Measurements from ENCODE around the gene RFC3.
"Not testable (repeated sequence)": the region's sequence is repeated elsewhere in the genome, so short reads cannot be mapped to it uniquely, and the experiment has no call there.

RFC3 gene, protein sequence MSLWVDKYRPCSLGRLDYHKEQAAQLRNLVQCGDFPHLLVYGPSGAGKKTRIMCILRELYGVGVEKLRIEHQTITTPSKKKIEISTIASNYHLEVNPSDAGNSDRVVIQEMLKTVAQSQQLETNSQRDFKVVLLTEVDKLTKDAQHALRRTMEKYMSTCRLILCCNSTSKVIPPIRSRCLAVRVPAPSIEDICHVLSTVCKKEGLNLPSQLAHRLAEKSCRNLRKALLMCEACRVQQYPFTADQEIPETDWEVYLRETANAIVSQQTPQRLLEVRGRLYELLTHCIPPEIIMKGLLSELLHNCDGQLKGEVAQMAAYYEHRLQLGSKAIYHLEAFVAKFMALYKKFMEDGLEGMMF

DNA sequence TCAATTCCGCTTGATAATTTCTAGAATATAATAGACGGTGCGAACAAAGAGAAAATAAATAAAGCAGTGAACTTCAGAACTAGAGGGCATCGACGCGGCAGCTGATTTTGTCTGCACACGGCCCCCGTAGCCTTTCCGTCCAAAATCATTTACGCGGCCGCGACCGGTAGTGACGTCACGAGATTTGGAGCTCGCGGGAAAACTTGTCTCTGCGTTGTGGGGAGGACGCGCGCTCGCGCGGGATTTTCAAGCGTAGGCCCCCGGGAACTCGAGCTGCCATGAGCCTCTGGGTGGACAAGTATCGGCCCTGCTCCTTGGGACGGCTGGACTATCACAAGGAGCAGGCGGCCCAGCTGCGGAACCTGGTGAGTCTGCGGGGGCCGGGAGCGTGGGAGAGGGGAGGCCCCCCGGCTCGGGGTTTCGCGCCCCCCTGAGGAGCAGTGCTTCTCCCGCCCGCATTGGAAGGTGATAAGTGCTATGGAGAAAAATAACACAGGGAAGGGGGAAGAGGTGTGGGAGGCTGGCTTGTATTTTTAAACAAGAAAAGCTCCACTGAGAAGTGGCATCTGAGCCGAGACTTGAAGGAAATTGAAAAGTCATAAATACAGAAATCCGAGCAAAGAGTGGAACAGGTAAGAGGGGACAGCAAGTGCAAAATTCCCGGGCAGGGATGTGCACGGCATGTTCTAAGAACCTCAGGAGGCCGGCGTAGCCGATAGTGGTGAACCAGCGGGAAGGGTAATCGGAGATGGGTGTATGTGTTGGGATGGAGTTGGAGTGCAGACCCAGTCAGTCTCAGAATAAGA is at the start of gene RFC3:
RFC3 (plus strand) TSS at position 249 of the 806 bp plus-strand sequence; CDS start at position 279, 30 bp downstream.
- Histone ChIP-seq H3K27me3 (ENCODE audit: control insufficient read depth, insufficient read depth, low read length) (no peaks in the 10 kb centered on the region), H3K4me3 (ENCODE audit: low read length) (peak within 1 kb of the TSS; percentile 54), H3K36me3 (ENCODE audit: control insufficient read depth, insufficient read depth, low read length) (no peaks in the 10 kb centered on the region), H3K9ac (ENCODE audit: low read length) (peak within 1 kb of the TSS; percentile 74), H3K9me3 (ENCODE audit: control insufficient read depth, low read length) (no peaks in the 10 kb centered on the region), H3K4me1 (ENCODE audit: control insufficient read depth, insufficient read depth, low read length) (no peaks in the 10 kb centered on the region)

DNA sequence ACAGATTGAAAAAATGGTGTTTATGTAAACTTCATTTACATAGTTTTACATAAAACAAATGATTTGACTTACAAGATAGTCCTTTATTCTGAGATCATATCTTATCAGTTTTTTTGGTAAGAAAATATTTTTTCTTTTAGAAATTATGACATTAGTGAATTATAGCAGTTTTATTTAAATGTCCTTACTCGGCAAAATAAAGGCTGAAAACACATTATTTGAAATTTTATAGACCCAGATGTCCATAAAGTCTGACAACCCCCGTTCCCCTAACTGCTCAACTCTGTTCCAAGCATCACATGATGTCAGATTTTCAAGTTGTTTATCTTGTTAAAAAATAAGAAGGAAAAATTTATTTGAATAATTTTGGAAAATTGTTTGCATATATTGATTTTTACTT is 46.7 kb upstream of the RFC3 start:
- Histone ChIP-seq H3K9ac (ENCODE audit: low read length) (no peak overlapping the region), H3K36me3 (ENCODE audit: control insufficient read depth, insufficient read depth, low read length) (no peaks in the 10 kb centered on the region), H3K27me3 (ENCODE audit: control insufficient read depth, insufficient read depth, low read length) (no peaks in the 10 kb centered on the region), H3K4me1 (ENCODE audit: control insufficient read depth, insufficient read depth, low read length) (peaks cover 7% of the 10 kb centered on the region), H3K9me3 (ENCODE audit: control insufficient read depth, low read length) (no peaks in the 10 kb centered on the region), H3K4me3 (ENCODE audit: low read length) (no peak overlapping the region)

DNA sequence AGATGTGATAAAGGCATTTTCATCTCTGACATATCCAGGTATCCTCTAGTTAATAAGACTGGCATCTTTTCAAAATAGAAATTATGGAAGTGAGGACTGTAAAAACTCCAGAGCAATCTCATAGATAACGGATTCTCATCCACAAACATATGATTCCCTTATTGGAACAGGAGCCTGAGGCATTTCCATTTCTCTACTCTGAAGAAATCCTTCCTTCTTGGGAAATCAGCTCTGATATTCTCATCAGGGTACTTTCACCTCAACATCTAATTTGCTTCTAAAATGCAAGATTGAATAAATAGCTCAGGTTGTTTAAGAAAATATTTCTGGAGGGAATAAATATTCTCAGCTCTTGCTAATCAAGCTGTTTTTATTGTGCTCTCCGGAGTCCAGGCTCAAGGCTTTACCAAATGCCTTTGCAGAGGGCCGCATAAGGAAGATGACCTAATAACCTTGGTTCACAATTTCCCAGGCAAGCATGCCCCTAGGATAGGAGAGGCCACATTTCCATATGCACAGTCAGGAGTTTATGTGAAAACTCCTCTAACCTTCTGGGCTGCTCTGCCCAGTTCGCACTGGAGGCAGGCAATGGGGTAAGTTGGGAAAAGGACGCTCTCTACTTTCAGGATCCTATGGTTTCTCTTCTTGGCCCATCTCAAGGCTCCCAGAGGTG is 44.0 kb upstream of the RFC3 start:
- Histone ChIP-seq H3K9ac (ENCODE audit: low read length) (no peak overlapping the region), H3K27me3 (ENCODE audit: control insufficient read depth, insufficient read depth, low read length) (no peaks in the 10 kb centered on the region), H3K4me3 (ENCODE audit: low read length) (no peak overlapping the region), H3K4me1 (ENCODE audit: control insufficient read depth, insufficient read depth, low read length) (peaks cover 8% of the 10 kb centered on the region), H3K9me3 (ENCODE audit: control insufficient read depth, low read length) (no peaks in the 10 kb centered on the region), H3K36me3 (ENCODE audit: control insufficient read depth, insufficient read depth, low read length) (no peaks in the 10 kb centered on the region)

DNA sequence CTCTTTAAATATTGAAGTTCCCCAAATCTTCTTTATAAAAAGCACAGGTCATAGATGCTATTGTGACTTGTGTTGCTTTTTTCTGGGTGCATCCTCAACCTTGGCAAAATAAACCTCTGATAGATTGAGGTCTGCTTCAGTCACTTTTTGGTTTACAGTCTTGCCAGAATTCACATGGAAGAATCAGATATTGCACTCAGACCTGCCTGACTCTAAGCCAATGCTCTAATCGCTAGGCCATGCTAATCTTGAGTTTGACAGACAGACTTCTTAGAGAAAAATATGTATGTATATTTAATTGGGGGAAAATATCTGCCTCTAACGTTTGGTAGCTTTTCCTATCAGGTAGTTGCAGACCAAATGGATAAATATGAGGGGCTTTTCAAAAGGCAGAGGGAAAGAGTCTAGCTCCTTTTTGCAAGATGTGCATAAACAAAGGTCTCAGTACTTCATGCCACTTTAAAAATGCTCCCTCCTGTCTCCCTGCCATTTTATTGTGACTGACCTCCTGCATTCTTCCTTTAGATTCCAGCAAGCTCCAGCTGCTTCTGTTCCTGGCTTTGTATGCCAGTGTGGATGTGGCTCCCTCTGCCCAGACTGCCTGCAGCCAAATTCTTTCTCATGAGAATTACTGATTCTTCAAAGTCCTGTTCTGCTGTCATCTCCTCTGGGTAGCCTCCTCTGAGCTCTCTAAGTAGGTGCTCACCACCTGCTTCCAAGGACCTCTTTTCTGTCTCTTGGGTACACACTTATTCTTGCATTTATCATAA is 42.4 kb upstream of the RFC3 start:
- Histone ChIP-seq H3K9ac (ENCODE audit: low read length) (no peak overlapping the region), H3K4me3 (ENCODE audit: low read length) (no peak overlapping the region), H3K4me1 (ENCODE audit: control insufficient read depth, insufficient read depth, low read length) (peaks cover 8% of the 10 kb centered on the region), H3K9me3 (ENCODE audit: control insufficient read depth, low read length) (no peaks in the 10 kb centered on the region), H3K36me3 (ENCODE audit: control insufficient read depth, insufficient read depth, low read length) (no peaks in the 10 kb centered on the region), H3K27me3 (ENCODE audit: control insufficient read depth, insufficient read depth, low read length) (no peaks in the 10 kb centered on the region)

DNA sequence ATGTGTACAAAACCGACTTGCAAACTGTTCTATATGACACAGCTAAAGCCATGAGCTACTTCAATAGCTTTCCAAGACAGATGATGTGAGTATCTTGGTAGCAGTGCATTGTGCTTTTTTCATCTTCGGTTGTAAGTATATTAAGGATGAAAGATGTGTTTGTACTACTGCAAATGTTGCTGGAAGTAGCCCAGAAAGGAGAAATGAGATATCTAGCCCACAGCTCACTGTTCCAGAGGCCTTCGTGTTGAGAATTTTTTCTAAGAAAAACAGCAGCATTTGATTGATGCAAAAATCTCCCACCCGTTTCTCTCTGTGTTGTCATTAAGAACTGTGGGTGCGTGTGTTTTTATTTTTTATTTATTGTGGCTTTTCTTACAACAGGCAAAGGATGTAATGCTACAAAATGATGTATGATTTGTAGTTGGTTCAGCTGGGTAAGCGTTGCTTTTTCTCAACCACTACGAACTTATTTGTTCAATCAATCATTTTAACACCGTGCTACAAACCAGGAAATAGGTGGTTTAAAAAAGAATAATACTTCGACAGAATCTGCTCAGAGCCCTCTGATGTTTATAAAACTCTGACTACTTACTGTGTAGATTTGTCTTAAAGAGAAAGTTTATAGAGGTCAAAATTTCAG is 41.6 kb upstream of the RFC3 start:
- Histone ChIP-seq H3K27me3 (ENCODE audit: control insufficient read depth, insufficient read depth, low read length) (no peaks in the 10 kb centered on the region), H3K4me1 (ENCODE audit: control insufficient read depth, insufficient read depth, low read length) (peaks cover 8% of the 10 kb centered on the region), H3K4me3 (ENCODE audit: low read length) (no peak overlapping the region), H3K9ac (ENCODE audit: low read length) (no peak overlapping the region), H3K9me3 (ENCODE audit: control insufficient read depth, low read length) (no peaks in the 10 kb centered on the region), H3K36me3 (ENCODE audit: control insufficient read depth, insufficient read depth, low read length) (no peaks in the 10 kb centered on the region)

DNA sequence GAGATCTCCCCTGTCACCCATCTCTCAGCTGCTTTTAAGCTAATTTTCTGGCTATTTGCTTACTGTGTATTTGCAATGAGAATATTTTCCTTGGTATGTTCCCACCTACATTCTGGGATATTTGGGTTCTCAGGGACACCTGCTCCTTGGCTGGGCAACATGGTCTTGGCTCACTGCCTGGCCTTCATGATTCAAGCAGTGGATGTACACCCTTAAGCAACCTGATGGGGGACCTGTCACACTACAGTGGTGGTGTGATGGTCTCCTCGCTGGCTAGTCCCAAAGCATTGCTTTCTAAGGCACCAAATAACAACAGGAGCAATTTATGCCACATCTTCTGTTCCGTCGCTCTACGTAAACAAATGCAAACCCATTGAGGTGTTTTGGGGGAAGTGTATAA is 35.3 kb upstream of the RFC3 start:
- Histone ChIP-seq H3K27me3 (ENCODE audit: control insufficient read depth, insufficient read depth, low read length) (no peaks in the 10 kb centered on the region), H3K4me1 (ENCODE audit: control insufficient read depth, insufficient read depth, low read length) (no peaks in the 10 kb centered on the region), H3K9me3 (ENCODE audit: control insufficient read depth, low read length) (no peaks in the 10 kb centered on the region), H3K4me3 (ENCODE audit: low read length) (no peak overlapping the region), H3K9ac (ENCODE audit: low read length) (no peak overlapping the region), H3K36me3 (ENCODE audit: control insufficient read depth, insufficient read depth, low read length) (no peaks in the 10 kb centered on the region)

DNA sequence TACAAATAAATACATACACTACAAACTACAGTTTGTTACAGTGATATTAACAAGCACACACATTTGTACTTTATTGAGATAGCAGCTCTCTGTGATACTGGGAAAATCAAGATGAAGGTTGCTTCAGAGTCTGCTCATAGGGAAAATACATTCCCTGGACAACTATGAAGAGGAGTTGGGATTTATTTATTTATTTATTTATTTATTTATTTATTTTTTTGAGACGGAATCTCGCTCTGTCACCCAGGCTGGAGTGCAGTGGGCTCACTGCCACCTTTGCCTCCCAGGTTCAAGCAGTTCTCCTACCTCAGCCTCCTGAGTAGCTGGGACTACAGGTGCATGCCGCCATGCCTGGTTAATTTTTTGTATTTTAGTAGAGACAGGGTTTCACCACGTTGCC is 34.7 kb upstream of the RFC3 start:
- not testable (repeated sequence) for H3K4me3 ChIP-seq (ENCODE audit: low read length); H3K4me1 ChIP-seq (ENCODE audit: control insufficient read depth, insufficient read depth, low read length); H3K9ac ChIP-seq (ENCODE audit: low read length); H3K36me3 ChIP-seq (ENCODE audit: control insufficient read depth, insufficient read depth, low read length); H3K27me3 ChIP-seq (ENCODE audit: control insufficient read depth, insufficient read depth, low read length); H3K9me3 ChIP-seq (ENCODE audit: control insufficient read depth, low read length)

DNA sequence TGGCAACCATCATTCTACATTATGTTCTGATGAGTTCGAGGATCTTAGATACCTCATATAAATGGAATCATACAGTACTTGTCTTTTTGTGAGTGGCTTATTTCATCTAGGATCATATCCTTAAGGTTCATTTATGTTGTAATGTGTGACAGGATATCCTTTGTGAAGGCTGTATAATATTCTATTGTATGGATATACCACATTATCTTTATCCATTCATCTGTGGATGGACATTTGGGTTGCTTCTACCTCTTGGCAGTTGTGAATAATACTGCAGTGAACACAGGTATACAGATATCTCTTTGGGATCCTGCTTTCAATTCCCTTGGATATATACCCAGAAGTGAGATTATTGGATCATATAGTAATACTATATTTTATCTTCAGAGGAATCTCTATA is 33.2 kb upstream of the RFC3 start:
- H3K9ac ChIP-seq (ENCODE audit: low read length) = no peak overlapping the region
- no peaks in the 10 kb centered on the region for H3K27me3 ChIP-seq (ENCODE audit: control insufficient read depth, insufficient read depth, low read length)
- H3K9me3 ChIP-seq (ENCODE audit: control insufficient read depth, low read length) = no peaks in the 10 kb centered on the region
- H3K36me3 ChIP-seq (ENCODE audit: control insufficient read depth, insufficient read depth, low read length) = no peaks in the 10 kb centered on the region
- no peak overlapping the region for H3K4me3 ChIP-seq (ENCODE audit: low read length)
- no peaks in the 10 kb centered on the region for H3K4me1 ChIP-seq (ENCODE audit: control insufficient read depth, insufficient read depth, low read length)

DNA sequence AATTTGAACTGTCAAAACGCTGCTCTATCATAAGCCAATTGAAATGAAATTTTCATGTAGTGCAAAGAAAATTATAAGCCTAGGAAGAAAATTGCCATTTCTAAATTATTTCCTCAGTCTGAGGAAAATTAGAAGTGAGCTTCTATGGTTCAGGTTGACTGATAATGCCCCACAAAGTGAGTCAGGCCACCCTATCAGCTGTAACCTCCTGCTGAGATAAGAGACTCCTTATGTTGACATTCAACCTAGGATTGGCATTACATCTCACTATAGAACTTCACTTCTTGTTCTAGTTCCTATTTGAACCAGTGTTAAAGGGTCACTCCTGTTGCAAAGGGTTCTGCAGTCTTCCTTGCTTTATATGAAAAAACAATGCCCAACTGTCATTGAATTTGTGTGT is 32.6 kb upstream of the RFC3 start:
- H3K4me1 ChIP-seq (ENCODE audit: control insufficient read depth, insufficient read depth, low read length) = no peaks in the 10 kb centered on the region
- no peaks in the 10 kb centered on the region for H3K9me3 ChIP-seq (ENCODE audit: control insufficient read depth, low read length)
- no peak overlapping the region for H3K4me3 ChIP-seq (ENCODE audit: low read length)
- H3K36me3 ChIP-seq (ENCODE audit: control insufficient read depth, insufficient read depth, low read length) = no peaks in the 10 kb centered on the region
- H3K27me3 ChIP-seq (ENCODE audit: control insufficient read depth, insufficient read depth, low read length) = no peaks in the 10 kb centered on the region
- no peak overlapping the region for H3K9ac ChIP-seq (ENCODE audit: low read length)

DNA sequence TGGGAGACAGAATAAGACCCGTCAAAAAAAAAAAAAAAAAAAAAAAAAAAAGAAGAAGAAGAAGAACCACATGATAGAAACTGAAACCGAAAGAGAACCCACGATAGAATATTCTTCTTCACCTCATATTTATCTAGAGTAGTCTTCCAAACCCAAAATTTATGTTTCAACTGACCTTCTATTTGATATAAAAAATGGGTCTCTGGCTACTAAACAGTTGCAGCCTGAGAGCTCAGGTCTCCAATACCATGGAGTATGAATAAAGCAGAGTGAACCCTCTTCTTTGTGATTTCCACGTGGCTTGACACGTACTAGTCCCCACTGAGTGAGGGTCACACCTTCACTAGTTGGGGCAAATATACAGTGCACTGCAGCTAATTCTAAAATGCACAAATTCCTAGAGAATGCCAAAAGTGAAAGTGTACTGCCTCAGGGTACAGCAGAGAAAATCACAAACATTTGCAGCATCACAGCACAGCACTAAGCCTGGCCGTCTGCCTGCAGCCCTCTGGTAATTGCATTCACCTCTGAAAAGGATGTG is 30.8 kb upstream of the RFC3 start:
- no peak overlapping the region for H3K4me3 ChIP-seq (ENCODE audit: low read length)
- H3K36me3 ChIP-seq (ENCODE audit: control insufficient read depth, insufficient read depth, low read length) = no peaks in the 10 kb centered on the region
- no peaks in the 10 kb centered on the region for H3K27me3 ChIP-seq (ENCODE audit: control insufficient read depth, insufficient read depth, low read length)
- H3K9me3 ChIP-seq (ENCODE audit: control insufficient read depth, low read length) = no peaks in the 10 kb centered on the region
- no peaks in the 10 kb centered on the region for H3K4me1 ChIP-seq (ENCODE audit: control insufficient read depth, insufficient read depth, low read length)
- H3K9ac ChIP-seq (ENCODE audit: low read length) = no peak overlapping the region

DNA sequence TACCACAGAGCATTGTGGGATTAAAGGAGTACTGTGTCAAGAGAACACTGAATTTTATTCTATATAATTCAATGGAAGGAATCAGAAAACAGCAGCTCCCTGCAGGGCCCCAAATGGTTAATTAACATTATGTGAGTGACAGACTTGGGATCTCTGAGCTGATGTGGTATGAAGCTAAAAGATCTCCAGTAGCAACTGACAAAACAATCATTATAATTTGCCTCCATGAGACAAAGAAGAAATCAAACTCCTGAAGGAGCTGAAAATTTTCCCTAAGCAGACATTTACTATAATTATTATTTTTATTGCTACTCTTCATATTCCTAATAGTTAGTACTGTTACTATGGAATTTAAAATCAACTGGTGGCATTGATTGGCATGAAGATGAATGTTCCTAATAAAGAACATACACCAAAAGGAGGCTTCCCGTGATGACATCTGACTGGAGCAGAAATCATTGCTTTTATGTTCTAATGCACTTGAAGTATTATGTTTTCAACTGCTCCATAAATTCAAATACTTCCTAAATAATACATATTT is 28.8 kb upstream of the RFC3 start:
- no peaks in the 10 kb centered on the region for H3K36me3 ChIP-seq (ENCODE audit: control insufficient read depth, insufficient read depth, low read length)
- H3K4me3 ChIP-seq (ENCODE audit: low read length) = no peak overlapping the region
- H3K9ac ChIP-seq (ENCODE audit: low read length) = no peak overlapping the region
- no peaks in the 10 kb centered on the region for H3K27me3 ChIP-seq (ENCODE audit: control insufficient read depth, insufficient read depth, low read length)
- no peaks in the 10 kb centered on the region for H3K9me3 ChIP-seq (ENCODE audit: control insufficient read depth, low read length)
- H3K4me1 ChIP-seq (ENCODE audit: control insufficient read depth, insufficient read depth, low read length) = no peaks in the 10 kb centered on the region
